ENCODE measurements around the gene RNF5. TPM values are rescaled to one million over a fixed set of nuclear protein-coding genes. Genes with fewer than 3 reads are reported as not detected.
A peak's percentile ranks its signal among the peaks of the same experiment; 100 is the strongest.

The RNF5 gene
- total RNA-seq, 1 experiment from 2014 or later: 82.3 TPM

DNA sequence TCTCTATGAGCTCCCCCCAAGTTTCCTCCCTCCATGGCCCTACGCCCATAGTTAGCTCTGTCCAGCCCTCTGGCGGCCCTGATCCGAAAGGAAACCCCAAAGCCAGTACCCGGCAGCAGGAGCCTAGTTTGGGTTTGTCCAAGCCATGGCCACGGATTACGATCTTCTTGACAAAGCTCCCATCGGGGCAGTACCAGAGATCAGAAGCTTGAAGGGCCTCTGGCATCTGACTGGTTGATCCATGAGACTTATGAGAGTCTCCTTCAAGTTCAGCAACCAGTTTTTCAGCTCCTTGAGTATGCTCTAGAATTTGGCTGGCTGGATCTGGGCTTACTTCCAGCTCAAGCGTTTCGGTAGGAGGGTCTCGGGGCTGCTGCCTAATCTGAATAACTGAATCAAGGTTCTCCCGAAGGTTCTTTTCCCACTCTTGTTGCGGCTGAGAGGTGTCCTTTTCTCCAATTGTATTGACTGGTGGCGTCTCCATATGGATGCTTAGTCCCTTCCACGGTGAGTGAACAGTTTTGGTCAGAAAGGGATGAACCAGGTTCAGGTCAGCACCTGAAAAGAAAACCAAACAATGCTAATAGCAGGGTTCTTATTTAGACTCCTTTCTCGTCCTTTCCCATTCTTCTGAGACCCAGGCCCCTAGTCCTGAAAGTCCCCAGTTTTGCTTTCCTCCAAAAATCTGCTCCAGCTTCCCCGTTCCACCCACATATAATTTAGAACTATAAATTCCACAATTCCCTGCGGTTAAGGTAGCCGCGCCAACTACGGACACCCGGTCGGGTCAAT, 48.7 kb upstream of the RNF5 start:
- Histone ChIP-seq H3K9me3 (ENCODE audit: control insufficient read depth, insufficient read depth, low read depth, low read length) (no peaks in the 10 kb centered on the region), H3K4me1 (ENCODE audit: control insufficient read depth, insufficient read depth, low read length) (peaks cover 23% of the 10 kb centered on the region), H3K36me3 (ENCODE audit: control insufficient read depth, insufficient read depth, low read length) (no peaks in the 10 kb centered on the region; the same call in 1 of the 2 replicates), H3K27ac (ENCODE audit: low read length) (peak overlapping the region; percentile 92), H3K4me3 (ENCODE audit: low read depth in 2 of 2, low read length in 2 of 2) (peak overlapping the region; percentile 78 to 92), H3K27me3 (ENCODE audit: control insufficient read depth, insufficient read depth, low read length) (no peaks in the 10 kb centered on the region)
- TF ChIP-seq, protein P1, sequence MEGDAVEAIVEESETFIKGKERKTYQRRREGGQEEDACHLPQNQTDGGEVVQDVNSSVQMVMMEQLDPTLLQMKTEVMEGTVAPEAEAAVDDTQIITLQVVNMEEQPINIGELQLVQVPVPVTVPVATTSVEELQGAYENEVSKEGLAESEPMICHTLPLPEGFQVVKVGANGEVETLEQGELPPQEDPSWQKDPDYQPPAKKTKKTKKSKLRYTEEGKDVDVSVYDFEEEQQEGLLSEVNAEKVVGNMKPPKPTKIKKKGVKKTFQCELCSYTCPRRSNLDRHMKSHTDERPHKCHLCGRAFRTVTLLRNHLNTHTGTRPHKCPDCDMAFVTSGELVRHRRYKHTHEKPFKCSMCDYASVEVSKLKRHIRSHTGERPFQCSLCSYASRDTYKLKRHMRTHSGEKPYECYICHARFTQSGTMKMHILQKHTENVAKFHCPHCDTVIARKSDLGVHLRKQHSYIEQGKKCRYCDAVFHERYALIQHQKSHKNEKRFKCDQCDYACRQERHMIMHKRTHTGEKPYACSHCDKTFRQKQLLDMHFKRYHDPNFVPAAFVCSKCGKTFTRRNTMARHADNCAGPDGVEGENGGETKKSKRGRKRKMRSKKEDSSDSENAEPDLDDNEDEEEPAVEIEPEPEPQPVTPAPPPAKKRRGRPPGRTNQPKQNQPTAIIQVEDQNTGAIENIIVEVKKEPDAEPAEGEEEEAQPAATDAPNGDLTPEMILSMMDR (IDR thresholded peaks at IDR 0.05): no peak
- TF ChIP-seq, protein P2, sequence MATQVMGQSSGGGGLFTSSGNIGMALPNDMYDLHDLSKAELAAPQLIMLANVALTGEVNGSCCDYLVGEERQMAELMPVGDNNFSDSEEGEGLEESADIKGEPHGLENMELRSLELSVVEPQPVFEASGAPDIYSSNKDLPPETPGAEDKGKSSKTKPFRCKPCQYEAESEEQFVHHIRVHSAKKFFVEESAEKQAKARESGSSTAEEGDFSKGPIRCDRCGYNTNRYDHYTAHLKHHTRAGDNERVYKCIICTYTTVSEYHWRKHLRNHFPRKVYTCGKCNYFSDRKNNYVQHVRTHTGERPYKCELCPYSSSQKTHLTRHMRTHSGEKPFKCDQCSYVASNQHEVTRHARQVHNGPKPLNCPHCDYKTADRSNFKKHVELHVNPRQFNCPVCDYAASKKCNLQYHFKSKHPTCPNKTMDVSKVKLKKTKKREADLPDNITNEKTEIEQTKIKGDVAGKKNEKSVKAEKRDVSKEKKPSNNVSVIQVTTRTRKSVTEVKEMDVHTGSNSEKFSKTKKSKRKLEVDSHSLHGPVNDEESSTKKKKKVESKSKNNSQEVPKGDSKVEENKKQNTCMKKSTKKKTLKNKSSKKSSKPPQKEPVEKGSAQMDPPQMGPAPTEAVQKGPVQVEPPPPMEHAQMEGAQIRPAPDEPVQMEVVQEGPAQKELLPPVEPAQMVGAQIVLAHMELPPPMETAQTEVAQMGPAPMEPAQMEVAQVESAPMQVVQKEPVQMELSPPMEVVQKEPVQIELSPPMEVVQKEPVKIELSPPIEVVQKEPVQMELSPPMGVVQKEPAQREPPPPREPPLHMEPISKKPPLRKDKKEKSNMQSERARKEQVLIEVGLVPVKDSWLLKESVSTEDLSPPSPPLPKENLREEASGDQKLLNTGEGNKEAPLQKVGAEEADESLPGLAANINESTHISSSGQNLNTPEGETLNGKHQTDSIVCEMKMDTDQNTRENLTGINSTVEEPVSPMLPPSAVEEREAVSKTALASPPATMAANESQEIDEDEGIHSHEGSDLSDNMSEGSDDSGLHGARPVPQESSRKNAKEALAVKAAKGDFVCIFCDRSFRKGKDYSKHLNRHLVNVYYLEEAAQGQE (IDR thresholded peaks at IDR 0.05; ENCODE audit: insufficient read depth in 1 of 2, low read depth in 2 of 2, low read length in 1 of 2): peak in 1 of 2 experiments; percentile 33; a peak in 1 of 4 replicates
- POLR2A ChIA-PET: interaction anchor here (0.5 to 0.6 kb wide), 3 partner anchors 23 to 68 kb away, joined by 3 to 8 read pairs (median 5); no protein-coding TSS in a partner anchor
- in situ Hi-C loops (cut with HindIII; ENCODE audit: low pct_unique_long_range_greater_than_20kb, low sequenced_read_pairs): no loop called here
- ATAC-seq (peak; percentile 36), DNase-seq (ENCODE audit: low read depth, low spot score) (no peak)
- CTCF ChIA-PET: interaction anchor here (0.5 kb wide), 1 partner anchor 68 kb away, joined by 8 read pairs; no protein-coding TSS in a partner anchor
- intact Hi-C loops (cut with micrococcal nuclease; ENCODE audit: unreplicated experiment): no loop called here
- BruUV-seq (replicated peaks): TSS peak; percentile 44

DNA sequence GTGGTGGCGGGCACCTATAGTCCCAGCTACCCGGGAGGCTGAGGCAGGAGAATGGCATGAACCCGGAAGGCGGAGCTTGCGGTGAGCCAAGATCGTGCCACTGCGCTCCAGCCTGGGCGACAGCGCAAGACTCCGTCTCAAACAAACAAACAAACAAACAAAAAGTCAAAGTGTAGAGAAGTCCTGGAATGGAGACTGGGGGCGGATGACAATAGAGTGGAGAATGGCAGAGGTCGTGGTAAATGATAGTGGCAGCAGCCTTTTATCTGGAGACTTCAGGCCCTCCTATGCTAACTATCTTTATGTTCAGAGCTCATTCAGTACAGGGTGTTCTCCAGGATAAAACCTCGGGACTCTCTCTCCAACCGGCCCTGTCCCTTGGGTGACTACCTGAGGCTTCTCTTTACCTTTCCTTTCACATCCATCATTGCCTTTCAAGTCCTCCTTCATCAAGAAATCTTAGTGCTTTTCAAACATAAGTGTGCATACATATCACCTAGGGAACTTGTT, 46.7 kb upstream of the RNF5 start:
- BruUV-seq (replicated peaks): no TSS peak
- H3K9me3 ChIP-seq (ENCODE audit: control insufficient read depth, insufficient read depth, low read depth, low read length): no peaks in the 10 kb centered on the region
- no peak for ATAC-seq
- H3K36me3 ChIP-seq (ENCODE audit: control insufficient read depth, insufficient read depth, low read length): no peaks in the 10 kb centered on the region; the same call in 1 of the 2 replicates
- intact Hi-C loops (cut with micrococcal nuclease; ENCODE audit: unreplicated experiment): no loop called here
- peaks cover 21% of the 10 kb centered on the region for H3K4me1 ChIP-seq (ENCODE audit: control insufficient read depth, insufficient read depth, low read length)
- H3K27ac ChIP-seq (ENCODE audit: low read length): no peak overlapping the region
- in situ Hi-C loops (cut with HindIII; ENCODE audit: low pct_unique_long_range_greater_than_20kb, low sequenced_read_pairs): no loop called here
- CTCF ChIA-PET: no interaction called here
- no peak for TF ChIP-seq TCF7L2 (IDR thresholded peaks at IDR 0.05; ENCODE audit: low read depth, low read length)
- TF ChIP-seq, protein P1 (IDR thresholded peaks at IDR 0.05): no peak
- no peak for TF ChIP-seq POLR2AphosphoS5 (IDR thresholded peaks at IDR 0.05; ENCODE audit: low read depth, low read length)
- TF ChIP-seq, protein P2 (IDR thresholded peaks at IDR 0.05; ENCODE audit: insufficient read depth in 1 of 2, low read depth in 2 of 2, low read length in 1 of 2): no peak
- TF ChIP-seq SIN3A (IDR thresholded peaks at IDR 0.05; ENCODE audit: borderline replicate concordance, insufficient read depth, low read depth, low read length): no peak
- no peaks in the 10 kb centered on the region for H3K27me3 ChIP-seq (ENCODE audit: control insufficient read depth, insufficient read depth, low read length)
- no peak for DNase-seq (ENCODE audit: low read depth, low spot score)
- H3K4me3 ChIP-seq (ENCODE audit: low read depth in 2 of 2, low read length in 2 of 2): no peak overlapping the region
- POLR2A ChIA-PET: no interaction called here

All from Panc1 (cell line).